GM19351 (cell line): ENCODE data around the gene SLC25A14.
"Not testable (repeated sequence)": the region's sequence is repeated elsewhere in the genome, so short reads cannot be mapped to it uniquely, and the experiment has no call there.

Experiments
- ATAC-seq: cut with Tn5 transposase; IDR thresholded peaks from one replicate; pipeline ENCODE4 v1.9.1; 2021; ENCODE audit warnings: mild to moderate bottlenecking, moderate library complexity; ENCODE audit not compliant: unreplicated experiment

Gene SLC25A14, protein sequence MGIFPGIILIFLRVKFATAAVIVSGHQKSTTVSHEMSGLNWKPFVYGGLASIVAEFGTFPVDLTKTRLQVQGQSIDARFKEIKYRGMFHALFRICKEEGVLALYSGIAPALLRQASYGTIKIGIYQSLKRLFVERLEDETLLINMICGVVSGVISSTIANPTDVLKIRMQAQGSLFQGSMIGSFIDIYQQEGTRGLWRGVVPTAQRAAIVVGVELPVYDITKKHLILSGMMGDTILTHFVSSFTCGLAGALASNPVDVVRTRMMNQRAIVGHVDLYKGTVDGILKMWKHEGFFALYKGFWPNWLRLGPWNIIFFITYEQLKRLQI

DNA sequence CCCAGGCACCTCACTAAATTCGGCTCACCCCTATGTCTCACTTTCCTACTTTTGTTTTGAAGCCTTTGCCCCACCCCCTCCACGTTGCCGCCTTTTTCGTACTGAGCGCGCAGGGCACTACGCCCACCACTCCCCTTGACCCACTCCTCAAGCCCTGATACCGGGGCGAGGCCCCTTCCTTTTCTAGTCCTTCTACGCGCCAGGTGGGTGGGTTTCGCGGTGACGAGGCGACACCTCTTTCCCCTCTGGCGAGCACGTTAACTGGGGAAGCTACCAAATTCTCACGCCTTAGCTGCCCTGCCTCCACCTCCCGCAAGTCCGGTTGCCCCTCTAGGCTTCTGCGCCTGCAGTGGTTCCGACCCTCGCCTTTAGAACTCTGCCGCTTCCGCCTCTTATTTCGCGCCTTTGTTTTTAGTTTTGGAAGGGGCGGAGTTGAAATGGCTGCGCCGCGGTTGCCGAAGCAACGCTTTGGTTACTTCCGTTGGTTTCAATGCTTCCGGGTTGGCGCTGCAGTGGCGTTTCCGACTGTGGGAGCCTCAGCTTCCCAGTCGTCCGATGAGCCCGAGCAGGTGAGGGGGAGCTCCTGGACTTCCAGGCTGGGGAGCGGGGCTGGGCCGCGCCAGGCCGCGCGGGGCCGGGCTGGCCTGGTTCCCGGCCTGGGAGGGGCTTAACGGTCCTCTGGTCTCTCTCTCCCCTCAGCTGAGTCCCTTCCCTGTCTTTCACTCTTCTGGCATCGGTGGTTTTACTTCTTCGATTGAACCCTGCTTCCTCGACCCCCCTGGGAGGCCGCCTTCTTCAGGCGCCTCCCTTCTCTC lies at the start of gene SLC25A14:
Gene SLC25A14 (plus strand): TSS at position 512 of the 815 bp plus-strand sequence. CDS start 360 bp downstream, outside the sequence.
- peak; percentile 98 for ATAC-seq

DNA sequence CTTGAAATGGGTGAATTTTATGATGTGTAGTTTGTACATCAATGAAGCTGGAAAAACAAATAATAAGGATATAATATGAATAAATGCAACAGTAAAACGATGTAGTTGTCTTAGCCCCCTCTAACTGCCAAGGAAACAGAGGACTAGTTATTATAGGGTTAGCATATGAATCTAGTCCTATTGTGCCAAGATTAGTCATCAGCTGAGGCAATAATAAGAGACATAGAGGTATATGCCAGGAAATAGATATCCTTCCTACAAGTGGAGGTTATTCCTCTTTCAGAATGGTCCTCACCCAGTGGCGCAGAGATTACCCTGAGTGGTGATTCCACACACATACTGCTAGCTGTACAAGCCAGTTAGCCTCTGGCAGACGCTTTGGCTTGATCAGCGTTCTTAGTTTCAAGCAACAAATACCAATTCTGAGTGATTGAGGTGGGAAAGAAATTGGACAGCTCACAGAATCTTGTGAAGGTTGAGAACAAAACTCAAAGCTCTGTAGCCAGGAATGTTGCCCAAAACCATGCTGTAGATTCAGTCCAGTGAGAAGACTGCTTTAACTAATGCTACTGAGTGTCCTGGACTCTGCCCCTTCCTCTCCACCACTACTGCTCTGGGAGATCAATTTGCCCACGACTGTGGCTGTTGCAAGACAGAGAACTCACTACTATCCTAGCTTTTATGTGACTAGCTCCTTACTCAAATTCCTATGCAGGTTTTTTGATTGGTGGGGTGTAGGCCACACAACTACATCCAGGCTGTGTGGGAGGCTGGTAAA lies 44.0 kb upstream of the SLC25A14 start:
- no peak for ATAC-seq

DNA sequence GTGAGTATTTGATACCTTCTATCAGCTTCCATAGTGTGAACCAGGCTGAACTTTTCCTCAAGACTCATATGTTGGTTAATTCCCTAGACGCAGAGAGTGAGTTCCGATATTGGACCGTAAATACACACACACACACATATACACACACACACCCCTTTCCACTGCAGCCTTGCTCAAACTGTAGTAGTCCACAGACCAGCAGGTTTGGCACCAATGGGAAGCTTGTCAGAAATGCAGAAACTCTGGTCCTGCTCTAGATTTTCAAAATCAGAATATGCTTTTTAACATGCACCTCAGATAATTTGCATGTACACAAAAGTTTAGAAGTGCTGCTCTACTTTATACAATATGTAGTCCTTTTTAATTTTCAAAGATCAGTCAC lies 43.4 kb upstream of the SLC25A14 start:
- ATAC-seq = no peak

DNA sequence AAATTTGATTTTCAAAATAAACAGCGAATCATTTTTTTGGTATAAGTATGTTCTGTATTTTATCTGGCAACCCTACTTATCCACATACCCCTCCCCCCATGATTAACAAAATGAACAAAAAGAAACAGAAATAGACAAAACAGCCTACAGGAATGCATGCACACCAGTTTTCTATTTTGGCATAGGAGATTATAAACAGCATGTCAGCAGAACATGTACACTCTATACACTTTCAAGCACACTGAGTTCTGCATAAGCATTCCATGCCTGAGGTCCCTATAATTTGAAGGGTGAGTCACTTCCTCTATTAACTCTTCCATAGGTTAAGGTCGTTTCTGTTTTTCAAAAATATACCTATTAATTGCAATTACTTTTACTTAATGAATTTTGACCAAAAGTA lies 43.0 kb upstream of the SLC25A14 start:
- ATAC-seq = no peak

DNA sequence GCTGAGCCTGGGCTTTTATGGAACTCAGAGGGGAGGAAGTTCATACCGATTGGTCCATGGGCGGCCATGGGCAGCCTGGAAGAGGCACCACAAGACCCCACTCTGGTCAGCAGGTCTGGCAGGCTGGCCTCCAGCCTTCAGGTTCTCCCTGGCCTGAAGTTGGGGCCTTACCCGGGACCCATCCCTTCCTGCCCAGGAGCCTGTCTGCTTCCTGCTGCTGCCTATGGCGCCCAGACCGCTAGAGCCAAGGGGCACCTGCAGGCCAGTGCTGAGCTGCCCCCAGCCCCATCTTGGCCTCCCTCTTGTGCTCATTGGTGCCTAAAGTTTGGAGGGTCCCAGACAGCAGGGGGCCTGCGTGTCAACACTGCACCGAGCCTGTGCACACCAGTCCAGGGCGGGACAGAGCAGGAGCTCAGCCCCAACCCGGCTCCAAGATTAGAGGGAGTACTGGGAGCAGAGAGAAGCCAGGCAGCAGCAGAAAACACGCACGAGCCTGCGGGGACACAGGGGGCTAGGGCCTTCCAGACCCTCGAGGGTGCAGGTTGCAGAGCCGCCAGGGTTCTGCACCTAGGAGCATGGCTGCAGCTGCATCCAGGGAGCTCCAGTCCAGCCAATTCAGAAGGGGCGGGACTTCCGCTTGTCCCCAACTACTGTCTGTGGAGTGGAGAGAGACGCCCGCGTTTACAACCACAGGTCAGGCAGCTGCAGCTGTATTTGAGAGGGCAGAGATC lies 40.3 kb upstream of the SLC25A14 start:
- ATAC-seq = no peak

DNA sequence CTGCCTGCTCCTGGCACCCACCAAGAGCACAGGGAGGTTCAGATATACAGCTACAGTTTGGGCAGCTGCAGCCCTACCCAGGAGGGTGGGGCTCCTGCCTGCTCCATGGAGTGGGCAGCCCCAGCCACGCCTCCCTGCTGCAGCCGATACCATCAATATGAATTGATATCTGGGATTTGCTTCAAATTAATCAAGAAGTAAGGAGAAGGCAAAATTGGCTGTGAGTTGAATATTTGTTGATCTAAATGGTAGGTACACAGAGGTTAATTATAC lies 39.8 kb upstream of the SLC25A14 start:
- ATAC-seq = no peak

DNA sequence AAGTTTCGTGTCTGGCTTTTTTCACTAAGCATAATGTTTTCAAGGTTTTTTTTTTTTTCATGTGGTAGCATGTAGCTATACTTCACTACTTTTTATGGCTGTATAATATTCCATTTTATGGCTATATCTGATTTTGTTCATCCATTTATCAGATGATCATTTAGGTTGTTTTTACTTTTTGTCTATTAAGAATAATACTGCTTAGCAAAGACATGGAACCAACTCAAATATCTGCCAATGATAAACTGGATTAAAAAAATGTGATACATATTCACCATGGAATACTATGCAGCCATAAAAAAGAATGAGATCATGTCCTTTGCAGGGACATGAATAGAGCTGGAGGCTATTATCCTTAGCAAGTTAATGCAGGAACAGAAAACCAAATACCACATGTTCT lies 38.3 kb upstream of the SLC25A14 start:
- no peak for ATAC-seq

DNA sequence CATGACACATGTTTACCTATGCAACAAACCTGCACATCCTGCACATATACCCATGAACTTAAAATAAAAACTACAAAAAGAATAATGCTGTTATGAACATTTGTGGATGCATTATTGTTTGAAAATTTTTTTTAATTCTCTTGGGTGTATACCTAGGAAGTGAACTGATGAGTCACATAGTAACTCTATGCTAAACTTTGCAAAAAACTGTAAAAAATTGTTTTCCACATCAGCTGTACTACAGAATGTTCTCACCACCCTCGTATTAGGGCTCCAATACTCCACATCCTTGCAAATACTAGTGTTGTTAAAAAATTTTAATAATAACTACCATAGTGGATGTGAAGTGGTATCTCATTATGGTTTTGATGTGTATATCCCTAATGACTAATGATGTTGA lies 37.7 kb upstream of the SLC25A14 start:
- ATAC-seq = no peak

DNA sequence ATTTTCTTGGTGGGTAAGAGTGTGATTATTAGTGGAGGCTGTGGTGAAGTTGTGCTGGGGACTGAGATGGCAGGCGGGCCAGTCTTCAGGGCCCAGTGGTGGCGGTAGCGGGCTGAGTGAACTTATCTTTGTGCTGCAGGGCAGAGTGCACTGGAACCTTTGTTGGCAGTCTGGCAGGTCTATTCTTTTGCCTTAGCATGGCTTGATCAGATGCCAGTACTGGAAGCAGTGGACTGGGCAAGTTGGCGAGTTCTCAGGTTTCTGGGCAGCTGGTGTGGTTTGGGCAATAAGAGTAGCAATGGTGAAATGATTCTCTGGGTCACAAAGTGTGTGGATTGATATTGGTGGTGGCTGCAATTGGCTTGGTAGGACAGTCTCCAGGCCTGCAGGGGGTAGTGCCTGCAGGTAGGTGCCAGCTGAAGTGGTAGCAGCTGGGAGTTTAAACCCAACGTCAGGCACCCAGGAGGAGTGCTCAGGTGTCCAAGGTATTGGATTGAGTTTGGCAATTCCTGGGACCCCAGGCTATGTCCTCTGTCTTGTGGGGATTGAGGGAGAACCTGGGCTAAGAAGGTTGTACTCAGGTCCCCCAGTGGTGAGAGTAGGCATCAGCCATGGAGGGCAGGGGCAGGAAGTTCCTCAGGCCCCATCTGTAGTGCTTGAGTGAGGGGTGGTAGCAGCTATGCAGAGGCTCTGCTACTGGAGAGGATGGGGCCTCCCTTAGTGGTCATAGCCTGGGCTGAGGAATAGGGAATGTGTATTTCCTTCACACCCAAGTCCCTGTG lies 34.9 kb upstream of the SLC25A14 start:
- no peak for ATAC-seq

DNA sequence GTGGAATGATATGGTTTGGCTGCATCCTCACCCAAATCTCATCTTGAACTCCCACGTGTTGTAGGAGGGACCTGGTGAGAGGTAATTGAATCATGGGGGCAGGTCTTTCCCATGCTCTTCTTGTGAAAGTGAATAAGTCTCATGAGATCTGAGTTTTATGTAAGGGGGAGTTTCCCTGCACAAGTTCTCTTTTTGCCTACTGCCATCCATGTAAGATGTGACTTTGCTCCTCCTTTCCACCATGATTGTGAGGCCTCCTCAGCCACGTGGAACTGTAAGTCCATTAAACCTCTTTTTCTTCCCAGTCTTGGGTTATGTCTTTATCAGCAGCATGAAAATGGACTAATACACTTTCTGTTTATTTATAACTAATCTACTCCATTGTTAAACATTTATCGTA lies 19.8 kb upstream of the SLC25A14 start:
- not testable (repeated sequence) for ATAC-seq

DNA sequence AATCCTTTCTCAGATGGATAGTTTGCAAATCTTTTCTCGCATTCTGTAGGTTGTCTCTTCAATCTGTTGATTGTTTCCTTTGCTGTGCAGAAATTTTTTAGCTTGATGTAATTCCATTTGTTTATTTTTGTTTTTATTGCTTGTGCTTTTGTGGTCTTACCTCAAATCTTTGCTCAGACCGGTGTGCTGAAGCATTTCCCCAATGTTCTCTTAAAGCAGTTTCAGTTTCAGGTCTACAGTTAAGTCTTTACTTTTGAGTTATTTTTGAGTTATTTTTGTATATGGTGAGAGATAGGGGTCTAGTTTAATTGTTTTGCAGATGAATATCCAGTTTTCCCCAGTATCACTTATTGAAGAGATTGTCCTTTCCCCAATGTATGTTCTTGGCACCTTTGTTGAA lies 18.2 kb upstream of the SLC25A14 start:
- peak; percentile 83 for ATAC-seq

DNA sequence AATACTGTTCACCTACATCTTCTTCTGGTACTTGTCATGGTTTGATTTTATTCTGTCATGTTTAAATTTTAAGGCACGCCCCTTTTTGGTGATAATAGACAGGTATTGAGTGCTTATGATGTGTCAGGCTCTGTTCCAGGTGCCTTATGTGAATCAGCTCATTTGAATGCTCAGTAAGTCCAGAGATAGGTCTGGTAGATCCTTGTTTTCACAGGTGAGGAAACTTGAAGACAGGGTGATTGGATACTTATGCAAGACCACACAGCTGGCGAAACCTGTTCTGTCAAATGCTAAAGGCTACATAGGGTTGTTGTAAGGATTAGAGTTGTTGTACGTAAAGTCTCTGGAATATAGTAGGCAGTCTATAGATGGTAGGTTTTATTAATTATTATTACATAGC lies 9.6 kb upstream of the SLC25A14 start:
- ATAC-seq = no peak

DNA sequence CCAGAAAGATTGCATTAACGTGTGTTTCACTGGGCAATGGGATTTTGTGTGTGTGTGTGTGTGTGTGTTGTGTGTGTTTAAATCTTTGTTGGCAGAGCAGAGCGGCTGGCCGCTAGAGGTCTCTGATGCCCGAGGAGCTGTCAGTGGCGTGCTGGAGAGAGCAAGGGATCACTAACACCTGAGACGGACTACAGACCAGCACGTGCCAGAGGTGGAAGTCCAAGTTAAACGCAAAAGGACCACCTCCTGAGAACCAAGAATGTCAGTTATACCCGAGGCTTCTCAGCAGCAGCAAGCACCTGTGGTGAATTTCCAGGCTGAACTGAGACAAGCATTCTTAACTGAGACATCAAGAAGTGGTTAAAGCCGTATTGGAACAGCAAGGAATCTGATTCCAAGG lies 9.0 kb upstream of the SLC25A14 start:
- ATAC-seq = peak; percentile 94

DNA sequence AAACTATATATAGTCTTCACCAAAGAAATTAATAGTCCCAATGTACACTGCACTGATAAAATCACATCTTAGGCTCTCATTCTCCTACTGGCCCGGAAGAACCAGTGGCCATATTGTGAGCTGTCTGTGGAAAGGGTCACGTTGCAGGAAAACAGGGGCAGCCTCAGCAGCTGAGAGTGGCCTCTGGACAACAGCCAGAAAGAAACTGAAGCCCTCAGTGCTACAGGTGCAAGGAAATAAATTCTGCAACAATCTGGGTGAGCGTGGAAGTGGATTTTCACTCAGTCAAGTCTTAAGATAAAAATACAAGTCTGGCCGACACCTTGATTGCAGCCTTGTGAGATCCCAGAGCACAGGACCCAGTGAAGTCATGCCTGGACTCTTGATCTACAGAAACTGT lies 3.2 kb upstream of the SLC25A14 start:
- ATAC-seq = no peak

DNA sequence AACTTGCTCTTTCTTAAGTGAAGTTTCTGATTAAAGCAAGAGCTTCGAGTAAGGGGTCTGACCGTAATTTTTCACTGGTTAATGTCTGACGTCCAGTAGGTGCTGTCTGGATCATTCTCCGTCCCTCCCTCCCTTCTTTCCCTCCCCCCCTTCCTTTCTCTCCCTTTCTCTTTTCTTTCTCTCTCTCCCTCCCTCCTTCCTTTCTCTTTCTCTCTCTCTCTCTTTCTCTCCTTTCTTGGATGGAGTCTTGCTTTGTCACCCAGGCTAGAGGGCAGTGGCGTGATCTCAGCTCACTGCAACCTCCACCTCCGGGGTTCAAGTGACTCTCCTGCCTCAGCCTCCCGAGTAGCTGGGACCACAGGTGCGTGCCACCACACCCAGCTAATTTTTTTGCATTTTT lies 850 bp upstream of the SLC25A14 start:
- not testable (repeated sequence) for ATAC-seq

DNA sequence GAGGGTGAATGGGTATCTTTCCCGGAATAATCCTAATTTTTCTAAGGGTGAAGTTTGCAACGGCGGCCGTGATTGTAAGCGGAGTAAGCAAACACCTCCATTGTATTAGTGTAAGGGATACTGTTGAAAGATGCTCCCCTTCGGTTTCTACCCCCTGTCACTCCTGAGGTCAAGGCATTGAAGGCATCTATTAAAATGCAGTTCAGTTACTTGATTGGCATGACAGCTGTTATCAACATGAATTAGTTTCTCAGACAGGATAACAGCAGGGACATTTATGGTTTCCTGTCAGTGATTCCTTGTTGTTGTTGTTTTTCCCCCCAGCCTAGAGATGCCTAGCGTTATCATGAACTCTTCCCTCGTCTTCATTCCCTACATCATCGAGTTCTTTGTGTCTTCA lies 552 bp downstream of the SLC25A14 start:
- ATAC-seq = peak; percentile 6

DNA sequence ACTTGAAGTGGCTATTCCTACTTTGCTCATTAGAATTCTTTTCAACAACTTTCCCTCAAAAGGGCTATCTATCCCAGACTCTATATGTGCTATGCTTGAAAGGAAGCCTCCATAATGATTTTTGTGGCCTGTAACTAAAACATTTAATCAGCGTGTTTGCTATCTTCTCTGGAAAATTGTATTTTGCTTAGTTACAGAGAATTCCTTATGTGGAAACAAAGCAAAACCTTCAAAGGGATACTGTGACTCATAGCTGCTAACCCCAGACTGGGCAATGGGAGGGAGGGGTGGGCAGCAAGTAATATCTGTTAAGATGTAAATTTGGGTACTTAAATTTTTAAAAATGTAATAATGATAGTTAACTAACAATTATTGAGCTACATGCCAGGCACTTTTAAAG lies 3.7 kb downstream of the SLC25A14 start:
- ATAC-seq = no peak

DNA sequence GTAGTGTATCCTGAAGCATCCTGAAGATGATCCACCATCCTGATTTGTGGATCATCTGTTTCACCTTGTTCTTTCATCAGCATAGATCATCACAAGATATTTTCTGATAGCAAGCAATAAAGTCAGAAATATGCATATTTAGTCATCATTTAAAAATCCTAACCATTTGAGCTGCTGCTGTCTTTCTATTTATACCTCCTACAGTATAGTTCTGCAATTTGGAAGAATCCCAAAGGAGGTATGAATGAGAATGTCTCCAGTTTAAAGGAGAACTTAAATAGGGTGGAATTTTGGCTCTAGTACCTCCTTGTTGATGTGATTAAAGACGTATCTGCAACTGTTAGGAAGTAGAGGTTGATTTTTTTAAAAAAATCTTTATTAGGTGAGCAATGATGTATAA lies 7.6 kb downstream of the SLC25A14 start:
- no peak for ATAC-seq

DNA sequence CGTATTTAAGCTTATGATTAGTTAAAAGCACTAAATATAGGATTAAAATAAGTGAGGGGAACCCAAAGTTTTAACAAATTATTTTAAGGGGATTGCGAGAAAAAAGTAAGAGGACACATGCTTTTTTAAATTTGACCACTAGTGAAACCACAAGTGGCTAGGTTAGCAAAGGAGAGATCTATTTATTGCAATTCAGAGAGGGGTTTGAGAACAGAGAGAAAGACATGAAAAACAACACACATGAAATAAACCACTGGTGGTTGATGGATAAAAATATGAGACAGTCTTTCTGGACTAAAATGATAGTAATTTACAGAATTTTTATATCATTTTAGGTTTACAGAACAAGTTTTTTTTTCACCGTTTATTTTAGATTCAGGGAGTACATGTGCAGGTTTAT lies 11.8 kb downstream of the SLC25A14 start:
- ATAC-seq = no peak

DNA sequence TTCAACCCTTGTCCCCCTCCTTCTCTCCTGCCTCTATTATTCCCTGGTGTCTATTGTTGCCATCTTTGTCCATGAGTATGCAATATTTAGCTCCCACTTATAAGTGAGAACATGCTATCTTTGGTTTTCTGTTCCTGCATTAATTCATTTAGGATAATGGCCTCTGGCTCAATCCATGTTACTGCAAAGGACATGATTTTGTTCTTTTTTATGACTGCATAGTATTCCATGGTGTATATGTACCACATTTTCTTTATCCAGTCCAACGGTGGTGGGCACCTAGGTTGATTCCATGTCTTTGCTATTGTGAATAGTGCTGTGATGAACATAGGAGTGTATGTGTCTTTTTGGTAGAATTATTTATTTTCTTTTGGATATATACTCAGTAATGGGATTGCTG lies 12.3 kb downstream of the SLC25A14 start:
- not testable (repeated sequence) for ATAC-seq
